ENCODE measurements around the gene FRK. TPM values are rescaled to one million over a fixed set of nuclear protein-coding genes. Genes with fewer than 3 reads are reported as not detected.

The FRK gene
- total RNA-seq, 2 experiments from 2014 or later, result not detected

GRCh38 chr6:116070101-116070500 lies 9.4 kb upstream of the FRK start:
- ATAC-seq (ENCODE audit: poor library complexity) (no peak), DNase-seq (no peak)
- H3K36me3 Mint-ChIP-seq (ENCODE audit: low read depth), result no peaks in the 10 kb centered on the region
- no peak overlapping the region for H3K4me3 Mint-ChIP-seq
- no peak for TF ChIP-seq CTCF (IDR thresholded peaks at IDR 0.05)
- no peaks in the 10 kb centered on the region for H3K9me3 Mint-ChIP-seq
- H3K4me3 ChIP-seq (ENCODE audit: low read length), result no peak overlapping the region
- no peaks in the 10 kb centered on the region for H3K4me1 Mint-ChIP-seq (ENCODE audit: low read depth)
- intact Hi-C loops (cut with DNase I, micrococcal nuclease), result no loop called here
- no peaks in the 10 kb centered on the region for H3K4me1 ChIP-seq (ENCODE audit: insufficient read depth, low read length)
- POLR2A ChIA-PET, result no interaction called here
- CTCF ChIA-PET, result no interaction called here
- no peaks in the 10 kb centered on the region for H3K27me3 ChIP-seq (ENCODE audit: control insufficient read depth in 1 of 2, insufficient read depth in 2 of 2, low read length in 2 of 2)
- H3K9me3 ChIP-seq (ENCODE audit: control insufficient read depth in 1 of 2, insufficient read depth in 1 of 2, low read length in 2 of 2), result no peaks in the 10 kb centered on the region
- H3K36me3 ChIP-seq (ENCODE audit: insufficient read depth, low read length), result no peaks in the 10 kb centered on the region
- no peak overlapping the region for H3K27ac Mint-ChIP-seq
- H3K27ac ChIP-seq (ENCODE audit: low read depth in 1 of 2, low read length in 2 of 2), result no peak overlapping the region
- peaks cover 13% of the 10 kb centered on the region for H3K27me3 Mint-ChIP-seq

- ATAC-seq (ENCODE audit: poor library complexity), result no peak
- no peak for TF ChIP-seq CTCF (IDR thresholded peaks at IDR 0.05)
- Mint-ChIP-seq H3K27me3 (peaks cover 19% of the 10 kb centered on the region), H3K4me1 (ENCODE audit: low read depth) (no peaks in the 10 kb centered on the region), H3K4me3 (no peak overlapping the region), H3K9me3 (no peaks in the 10 kb centered on the region), H3K27ac (no peak overlapping the region), H3K36me3 (ENCODE audit: low read depth) (no peaks in the 10 kb centered on the region)
- ChIA-PET POLR2A (no interaction called here), CTCF (no interaction called here)
- no peak overlapping the region for H3K4me3 ChIP-seq (ENCODE audit: low read length)
- DNase-seq, result no peak
- H3K36me3 ChIP-seq (ENCODE audit: insufficient read depth, low read length), result no peaks in the 10 kb centered on the region
- no peaks in the 10 kb centered on the region for H3K4me1 ChIP-seq (ENCODE audit: insufficient read depth, low read length)
- no peaks in the 10 kb centered on the region for H3K9me3 ChIP-seq (ENCODE audit: control insufficient read depth in 1 of 2, insufficient read depth in 1 of 2, low read length in 2 of 2)
- no peaks in the 10 kb centered on the region for H3K27me3 ChIP-seq (ENCODE audit: control insufficient read depth in 1 of 2, insufficient read depth in 2 of 2, low read length in 2 of 2)
- no peak overlapping the region for H3K27ac ChIP-seq (ENCODE audit: low read depth in 1 of 2, low read length in 2 of 2)
- intact Hi-C loops (cut with DNase I, micrococcal nuclease), result no loop called here
Observed at GRCh38 chr6:116066789-116067188, 6.1 kb upstream of the FRK start.

GRCh38 chr6:116064666-116065065 lies 4.0 kb upstream of the FRK start:
- ATAC-seq (ENCODE audit: poor library complexity) (no peak), DNase-seq (no peak)
- ChIA-PET POLR2A (no interaction called here), CTCF (no interaction called here)
- H3K27me3 Mint-ChIP-seq, result peaks cover 31% of the 10 kb centered on the region
- H3K27ac Mint-ChIP-seq, result no peak overlapping the region
- no peak for TF ChIP-seq CTCF (IDR thresholded peaks at IDR 0.05)
- intact Hi-C loops (cut with DNase I, micrococcal nuclease), result no loop called here
- H3K4me1 ChIP-seq (ENCODE audit: insufficient read depth, low read length), result no peaks in the 10 kb centered on the region
- H3K27me3 ChIP-seq (ENCODE audit: control insufficient read depth in 1 of 2, insufficient read depth in 2 of 2, low read length in 2 of 2), result no peaks in the 10 kb centered on the region
- no peaks in the 10 kb centered on the region for H3K9me3 ChIP-seq (ENCODE audit: control insufficient read depth in 1 of 2, insufficient read depth in 1 of 2, low read length in 2 of 2)
- no peaks in the 10 kb centered on the region for H3K4me1 Mint-ChIP-seq (ENCODE audit: low read depth)
- H3K36me3 Mint-ChIP-seq (ENCODE audit: low read depth), result no peaks in the 10 kb centered on the region
- no peaks in the 10 kb centered on the region for H3K36me3 ChIP-seq (ENCODE audit: insufficient read depth, low read length)
- H3K9me3 Mint-ChIP-seq, result no peaks in the 10 kb centered on the region
- H3K4me3 Mint-ChIP-seq, result no peak overlapping the region
- no peak overlapping the region for H3K4me3 ChIP-seq (ENCODE audit: low read length)
- no peak overlapping the region for H3K27ac ChIP-seq (ENCODE audit: low read depth in 1 of 2, low read length in 2 of 2)
